A673 (cell line): Measurements from ENCODE around the gene SEM1.

Source experiments
- EZH2 ChIP-seq: fragments of 200-600 bp; sonication (generic); IDR thresholded peaks from 2 replicates; pipeline ENCODE4 v1.6.1; 2017; ENCODE audit warnings: borderline replicate concordance, low read depth, mild to moderate bottlenecking, mixed read lengths, antibody characterized with exemption, low read length; ENCODE audit not compliant: poor library complexity, severe bottlenecking
- TF ChIP-seq, protein P1 (sequence below): fragments of 300-800, 200-600 bp; sonication (generic); conservative IDR thresholded peaks from 2 replicates; pipeline ENCODE4 v1.5.1; 2017; ENCODE audit warnings: low read depth, mild to moderate bottlenecking, antibody characterized with exemption, low read length, moderate library complexity, mixed read lengths

DNA sequence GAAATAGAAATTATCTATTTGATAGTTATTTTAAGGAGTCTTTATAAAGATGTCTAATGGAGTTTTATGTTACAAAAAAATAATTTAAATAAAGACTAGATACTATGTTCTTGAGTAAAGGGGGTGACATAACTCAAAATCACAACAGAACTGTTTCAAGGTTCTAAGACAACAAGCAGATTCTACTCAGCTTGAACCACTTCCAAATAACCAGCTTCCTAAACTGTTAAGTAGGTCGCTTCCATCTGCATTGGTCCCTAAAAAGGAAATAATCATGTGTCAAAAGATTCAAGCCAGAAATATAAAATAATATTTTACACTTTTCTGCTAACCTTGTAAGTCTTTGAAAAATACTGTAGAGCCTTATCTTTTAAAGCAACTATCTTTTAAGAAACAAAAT, 14.1 kb downstream of the SEM1 start:
- TF ChIP-seq, protein P1, sequence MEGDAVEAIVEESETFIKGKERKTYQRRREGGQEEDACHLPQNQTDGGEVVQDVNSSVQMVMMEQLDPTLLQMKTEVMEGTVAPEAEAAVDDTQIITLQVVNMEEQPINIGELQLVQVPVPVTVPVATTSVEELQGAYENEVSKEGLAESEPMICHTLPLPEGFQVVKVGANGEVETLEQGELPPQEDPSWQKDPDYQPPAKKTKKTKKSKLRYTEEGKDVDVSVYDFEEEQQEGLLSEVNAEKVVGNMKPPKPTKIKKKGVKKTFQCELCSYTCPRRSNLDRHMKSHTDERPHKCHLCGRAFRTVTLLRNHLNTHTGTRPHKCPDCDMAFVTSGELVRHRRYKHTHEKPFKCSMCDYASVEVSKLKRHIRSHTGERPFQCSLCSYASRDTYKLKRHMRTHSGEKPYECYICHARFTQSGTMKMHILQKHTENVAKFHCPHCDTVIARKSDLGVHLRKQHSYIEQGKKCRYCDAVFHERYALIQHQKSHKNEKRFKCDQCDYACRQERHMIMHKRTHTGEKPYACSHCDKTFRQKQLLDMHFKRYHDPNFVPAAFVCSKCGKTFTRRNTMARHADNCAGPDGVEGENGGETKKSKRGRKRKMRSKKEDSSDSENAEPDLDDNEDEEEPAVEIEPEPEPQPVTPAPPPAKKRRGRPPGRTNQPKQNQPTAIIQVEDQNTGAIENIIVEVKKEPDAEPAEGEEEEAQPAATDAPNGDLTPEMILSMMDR: no peak
- no peak for TF ChIP-seq EZH2
